SK-MEL-5 (cell line): ENCODE measurements around the gene VEGFC. TPM values are rescaled to one million over a fixed set of nuclear protein-coding genes. Genes with fewer than 3 reads are reported as not detected.
A peak's percentile ranks its signal among the peaks of the same experiment; 100 is the strongest.

Experiments used
- DNase-seq: peaks from one replicate; pipeline ENCODE4 v3.0.0-alpha.2; 2016; ENCODE audit warnings: low read depth, low spot score
- in situ Hi-C: cut with HindIII; loops from 2 replicates; pipeline ENCODE4 v1.10.0; 2016; ENCODE audit warnings: low sequenced_read_pairs, high pct_unique_total_duplicates, low pct_unique_long_range_greater_than_20kb
- polyA plus RNA-seq, 2 experiments: library from polyadenylated mRNA; depleted of rRNA; stranded (reverse); fragments of >200 nt; gene quantifications; 2 replicates each; pipeline ENCODE4 v1.2.3, GENCODE V29; 2015
- total RNA-seq: library from RNA; depleted of rRNA; stranded (reverse); fragments of >200 nt; shearing (Covaris generic); gene quantifications from 2 replicates; pipeline ENCODE4 v1.2.3, GENCODE V29; 2014; rRNA removed

Gene VEGFC, protein sequence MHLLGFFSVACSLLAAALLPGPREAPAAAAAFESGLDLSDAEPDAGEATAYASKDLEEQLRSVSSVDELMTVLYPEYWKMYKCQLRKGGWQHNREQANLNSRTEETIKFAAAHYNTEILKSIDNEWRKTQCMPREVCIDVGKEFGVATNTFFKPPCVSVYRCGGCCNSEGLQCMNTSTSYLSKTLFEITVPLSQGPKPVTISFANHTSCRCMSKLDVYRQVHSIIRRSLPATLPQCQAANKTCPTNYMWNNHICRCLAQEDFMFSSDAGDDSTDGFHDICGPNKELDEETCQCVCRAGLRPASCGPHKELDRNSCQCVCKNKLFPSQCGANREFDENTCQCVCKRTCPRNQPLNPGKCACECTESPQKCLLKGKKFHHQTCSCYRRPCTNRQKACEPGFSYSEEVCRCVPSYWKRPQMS
- 6.4 and 7.1 TPM in 2 replicates for total RNA-seq
- polyA plus RNA-seq (2015; cell fraction: cytosol; rRNA removed), result 8.0 and 8.7 TPM in 2 replicates
- polyA plus RNA-seq (2015; cell fraction: nucleus; rRNA removed), result 0.50 and 1.1 TPM in 2 replicates

DNA sequence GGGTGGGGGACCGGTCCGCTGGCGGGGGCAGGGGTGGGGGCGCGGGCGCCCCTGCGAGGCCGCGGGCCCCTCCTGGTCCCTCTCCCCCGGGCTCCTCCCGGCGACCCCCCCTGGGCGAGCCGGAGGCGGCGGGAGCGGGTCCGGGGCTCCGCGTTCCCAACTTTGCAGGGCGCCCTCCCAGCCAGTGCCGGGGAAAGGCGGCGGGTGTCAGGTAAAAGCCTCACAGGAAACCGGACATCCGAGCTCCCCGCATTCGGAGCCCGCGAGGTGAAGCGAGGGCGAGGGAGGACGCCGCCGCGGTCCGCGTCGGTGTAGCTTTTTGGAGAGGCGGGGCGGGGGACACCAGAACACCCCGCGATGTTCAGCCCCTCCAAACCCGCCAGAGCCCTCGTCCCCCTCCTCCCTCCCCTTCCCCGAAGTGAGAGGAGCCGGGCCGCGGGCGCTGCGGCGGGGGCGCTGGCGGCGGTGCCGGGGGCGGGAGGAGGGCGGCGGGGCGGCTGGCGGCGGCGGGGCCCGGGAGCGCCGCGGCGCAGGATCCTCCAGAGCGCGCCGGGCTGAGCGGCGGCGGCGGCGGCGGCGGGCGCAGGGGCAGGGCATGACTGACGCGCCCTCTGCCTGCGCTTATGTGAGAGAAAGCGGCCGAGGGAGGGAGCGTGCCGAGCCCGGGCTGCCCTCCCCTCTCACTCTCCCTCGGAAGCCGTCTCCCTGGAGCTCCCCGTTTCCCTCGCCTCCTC lies at the start of gene VEGFC:
TSS of gene VEGFC (minus strand) at position 597 of the 734 bp plus-strand sequence. CDS start 611 bp downstream, outside the sequence.
- in situ Hi-C loops, result no loop called here
- DNase-seq, result peak; percentile 74

DNA sequence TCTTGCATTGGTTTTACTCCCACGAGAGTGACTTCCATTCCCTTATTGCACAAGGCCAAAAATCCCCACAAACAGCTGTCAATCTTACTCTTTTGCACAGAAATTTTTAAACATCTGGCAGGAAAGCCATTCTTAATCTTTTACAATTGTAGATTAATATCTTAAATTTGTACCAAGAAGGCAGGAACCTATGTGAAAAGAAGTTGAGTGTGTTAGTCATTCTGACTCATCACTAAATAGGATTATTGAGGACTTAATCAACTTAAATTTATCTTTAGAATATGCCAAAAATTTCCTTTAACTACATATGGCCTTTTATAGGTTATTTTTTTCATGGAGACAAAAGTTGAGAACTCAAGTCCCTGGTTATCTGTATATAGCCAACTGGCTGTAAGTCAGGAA lies 49.0 kb upstream of the VEGFC start:
- DNase-seq, result no peak
- in situ Hi-C loops, result no loop called here

DNA sequence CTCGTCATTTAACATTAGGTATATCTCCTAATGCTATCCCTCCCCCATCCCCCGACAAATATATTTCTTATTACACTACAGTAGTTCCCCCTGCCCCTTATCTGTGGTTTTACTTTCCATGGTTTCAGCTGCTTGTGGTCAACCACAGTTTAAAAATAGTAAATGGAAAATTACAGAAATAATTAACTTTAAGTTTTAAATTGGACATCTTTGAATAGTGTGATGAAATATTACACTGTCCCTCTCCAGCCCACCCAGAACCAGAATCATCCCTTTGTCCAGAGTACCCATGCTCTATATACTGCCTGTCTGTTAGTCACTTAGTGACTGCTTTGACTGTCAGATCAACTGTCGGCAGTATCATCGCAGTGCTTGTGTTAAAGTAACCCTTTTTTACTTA lies 47.4 kb upstream of the VEGFC start:
- in situ Hi-C loops, result no loop called here
- DNase-seq, result no peak

DNA sequence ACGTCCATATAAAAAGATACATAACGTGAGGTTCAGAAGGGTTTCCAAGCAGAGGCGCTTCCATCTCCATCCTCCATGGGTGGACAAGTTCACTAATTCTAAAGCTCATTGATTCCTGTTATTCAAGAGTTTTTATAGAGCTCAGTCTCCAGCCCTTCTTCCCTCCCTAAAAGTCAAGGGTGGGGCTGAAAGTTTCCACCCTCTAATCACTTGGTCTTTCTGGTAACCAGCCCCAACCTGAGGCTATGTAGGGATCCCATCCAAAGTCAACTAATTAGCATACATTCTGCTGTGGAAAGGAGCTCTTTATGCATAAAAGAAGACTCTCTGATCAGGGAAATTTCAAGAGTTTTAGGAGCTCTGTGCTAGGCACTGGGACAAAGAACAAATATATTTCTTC lies 46.9 kb upstream of the VEGFC start:
- in situ Hi-C loops, result no loop called here
- no peak for DNase-seq

DNA sequence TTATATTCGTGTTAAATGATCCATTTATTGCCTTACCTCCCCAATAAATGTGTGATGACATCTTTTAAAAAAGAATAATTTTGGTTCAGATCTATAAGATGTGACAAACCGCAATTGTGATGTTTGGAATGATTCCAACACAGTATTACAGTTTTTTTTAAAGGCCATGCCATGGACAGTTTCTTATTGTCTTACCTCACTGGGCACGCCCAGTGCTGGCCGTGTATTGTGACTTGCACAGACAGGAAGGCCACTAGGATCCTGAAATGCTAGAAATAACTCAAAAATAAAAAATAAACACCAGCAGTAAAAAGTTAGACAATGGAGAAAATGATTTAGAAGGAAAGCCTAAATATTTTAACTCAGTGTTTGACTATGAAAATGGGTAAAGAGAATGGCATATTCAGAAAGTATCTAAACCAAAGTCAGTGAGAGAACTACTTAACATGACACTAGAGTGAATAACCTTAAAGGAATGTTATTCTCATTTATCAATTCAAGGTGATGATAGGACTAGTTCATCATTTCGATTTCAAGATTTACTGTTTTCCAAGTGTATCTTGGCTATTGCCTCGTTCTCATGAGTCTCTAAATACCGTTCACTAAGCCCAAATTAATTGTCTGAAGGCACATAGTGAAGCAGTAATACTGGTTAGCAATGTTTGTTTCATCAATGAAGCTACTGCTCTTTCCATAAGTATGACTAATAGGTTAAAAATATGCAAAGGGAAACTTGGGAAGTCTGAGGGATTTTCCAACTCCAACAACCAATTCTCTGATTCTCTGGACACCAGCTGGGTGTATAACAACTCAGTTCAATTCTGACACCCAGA lies 46.1 kb upstream of the VEGFC start:
- DNase-seq, result no peak
- in situ Hi-C loops, result no loop called here

DNA sequence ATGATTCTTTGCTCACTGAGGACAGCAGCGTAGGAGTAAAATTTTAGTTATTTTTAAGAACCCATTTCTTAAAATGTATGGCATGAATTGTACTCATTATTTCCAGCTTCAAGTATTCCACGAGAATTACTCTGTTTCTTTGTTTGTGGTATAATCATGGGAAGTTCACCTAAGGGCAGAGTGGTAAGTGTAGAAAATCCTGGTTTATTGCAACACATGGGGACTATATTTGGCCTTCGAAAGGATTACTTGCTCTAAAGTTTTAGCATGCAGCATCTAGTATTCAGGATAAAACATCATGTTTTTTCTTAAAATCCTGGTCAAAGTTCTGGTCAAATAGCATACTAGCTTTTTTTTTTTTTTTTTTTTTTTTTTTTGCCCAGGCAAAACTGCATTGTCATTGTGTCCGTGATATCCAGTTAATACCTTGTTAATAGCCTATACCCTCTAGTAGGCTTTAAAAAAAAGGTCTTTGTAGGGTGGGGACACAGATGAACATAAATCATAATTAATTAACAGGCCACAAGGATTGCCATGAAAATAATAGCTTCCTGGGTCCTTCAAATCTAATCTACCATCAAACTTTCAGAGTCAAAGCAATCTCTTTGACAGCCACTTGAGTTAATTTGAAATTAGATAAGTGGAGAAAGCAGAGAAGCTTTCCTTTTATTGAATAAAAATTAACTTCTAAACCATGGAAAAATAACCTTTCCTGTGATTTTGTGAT lies 44.6 kb upstream of the VEGFC start:
- DNase-seq, result no peak
- in situ Hi-C loops, result no loop called here

DNA sequence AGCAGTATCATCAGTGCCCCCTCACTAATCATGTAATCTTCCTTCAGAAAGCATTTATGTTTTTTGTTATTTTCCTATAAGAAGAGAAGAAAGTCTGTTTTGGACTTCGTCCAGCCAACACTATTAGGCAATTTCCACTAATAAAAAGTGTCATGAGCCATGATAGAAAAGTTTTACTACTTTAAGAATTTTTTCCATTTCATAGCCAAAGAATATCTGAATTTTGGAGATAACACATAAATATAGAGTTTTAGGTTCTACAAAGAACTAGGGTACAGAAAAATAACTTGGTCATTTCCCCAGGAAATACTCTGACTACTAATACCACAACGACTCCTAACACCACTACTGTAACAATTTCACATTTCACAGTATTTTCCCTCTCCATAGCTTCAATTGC lies 41.8 kb upstream of the VEGFC start:
- in situ Hi-C loops, result no loop called here
- no peak for DNase-seq

DNA sequence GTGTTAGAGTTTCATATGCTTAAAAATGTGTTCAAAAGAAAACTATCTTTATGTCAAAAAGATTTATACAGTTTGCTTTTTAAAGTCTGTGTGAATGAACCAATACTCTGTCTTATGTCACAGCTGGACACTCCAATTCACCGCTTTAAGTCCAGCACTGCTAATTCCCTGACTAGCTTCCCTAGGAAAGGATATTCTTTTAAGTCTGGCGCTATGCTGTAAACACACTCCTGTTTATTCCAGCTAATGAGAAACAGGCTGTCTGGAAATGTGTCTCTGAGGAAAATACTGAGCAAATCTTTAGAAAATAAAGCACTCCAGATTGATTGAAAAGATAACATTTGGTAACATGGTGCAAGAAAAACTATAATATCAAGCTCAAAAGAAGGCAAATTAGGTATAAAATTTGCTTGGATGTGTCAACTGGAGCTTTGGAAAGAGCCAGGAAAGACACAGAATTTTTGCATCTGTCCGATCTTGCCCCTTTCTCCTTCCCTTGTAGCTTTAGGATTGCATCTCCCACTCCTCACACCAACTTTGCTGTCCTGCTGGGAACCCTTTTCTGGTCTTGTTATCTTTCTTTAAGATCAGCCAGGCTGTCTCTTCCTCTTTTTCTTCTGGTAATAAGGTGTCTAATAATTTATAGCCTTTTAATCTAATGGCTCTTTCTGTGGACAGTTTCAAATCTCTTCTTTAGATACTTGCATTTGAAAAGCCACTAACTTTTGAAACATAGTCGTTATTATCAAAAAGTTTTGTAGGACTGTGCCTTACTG lies 40.9 kb upstream of the VEGFC start:
- no peak for DNase-seq
- in situ Hi-C loops, result no loop called here

DNA sequence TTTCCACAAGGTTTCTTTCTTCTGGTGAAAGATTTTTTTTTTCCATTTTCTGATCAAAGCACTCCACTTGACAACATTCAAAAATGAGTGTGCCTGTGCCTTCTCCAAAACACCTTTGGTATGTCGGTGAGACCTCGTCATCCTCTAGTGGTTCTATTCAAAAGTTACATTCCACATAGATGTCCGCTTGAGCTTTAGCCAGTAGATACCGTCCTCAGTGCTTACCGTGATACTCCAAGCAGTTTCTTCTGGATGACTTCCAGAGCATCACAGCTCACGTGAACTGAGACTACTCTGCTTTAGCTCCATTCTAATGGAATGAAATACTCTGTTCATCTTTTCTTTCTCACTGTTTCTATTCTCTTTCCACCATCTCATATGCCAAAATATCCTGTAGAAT lies 38.2 kb upstream of the VEGFC start:
- in situ Hi-C loops, result no loop called here
- DNase-seq, result no peak

DNA sequence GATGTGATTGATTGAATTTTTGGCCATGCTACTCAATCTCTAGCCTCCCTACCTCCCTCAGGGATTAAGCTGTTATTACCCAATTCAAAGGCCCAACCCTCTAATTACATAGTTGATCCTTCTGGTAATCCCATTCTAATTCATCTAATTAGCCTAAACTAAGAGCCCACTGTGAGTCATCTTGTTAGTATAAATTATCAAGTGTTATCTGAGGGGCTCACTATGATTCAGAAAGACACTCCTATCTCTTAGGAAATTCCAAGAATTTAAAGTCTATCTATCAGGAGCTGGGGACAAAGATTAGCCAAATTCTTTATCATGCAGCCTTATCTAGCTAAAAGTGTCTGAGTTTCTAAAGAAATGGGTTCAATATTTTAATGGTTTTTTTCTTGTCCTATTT lies 32.9 kb upstream of the VEGFC start:
- DNase-seq, result no peak
- in situ Hi-C loops, result no loop called here

DNA sequence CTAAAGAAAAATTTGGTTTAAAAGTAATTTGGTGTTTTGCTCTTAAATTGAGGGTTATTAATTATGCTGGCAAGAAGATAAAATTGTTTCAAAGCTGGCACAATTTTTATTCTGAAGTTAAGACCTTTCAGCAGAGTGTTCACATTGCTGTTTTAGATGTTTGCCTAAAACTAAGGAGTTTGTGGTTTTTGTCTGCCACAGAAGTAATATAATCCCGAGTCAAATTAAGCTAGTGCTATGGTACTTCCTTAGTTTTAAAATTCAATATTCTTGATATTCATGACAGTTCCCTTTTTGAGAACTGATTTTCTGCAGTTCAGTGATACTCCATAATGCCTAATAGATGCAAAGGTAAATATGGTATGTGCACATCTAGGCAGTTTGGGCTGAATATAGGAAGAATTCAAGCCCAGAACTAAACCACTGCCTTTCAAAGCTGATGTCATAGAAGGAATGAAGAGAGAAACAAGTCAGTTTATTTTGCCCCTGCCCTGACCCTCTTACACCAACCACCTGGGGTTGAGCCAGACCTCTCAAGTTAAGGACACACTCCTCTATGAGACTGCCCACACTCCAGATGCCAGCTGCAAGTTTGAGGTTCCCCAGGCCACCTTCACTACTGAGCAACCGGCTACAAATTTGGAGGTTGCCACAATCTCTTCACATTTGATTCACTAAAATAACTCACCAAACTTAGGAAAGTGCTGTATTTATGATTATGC lies 32.1 kb upstream of the VEGFC start:
- DNase-seq, result no peak
- in situ Hi-C loops, result no loop called here

DNA sequence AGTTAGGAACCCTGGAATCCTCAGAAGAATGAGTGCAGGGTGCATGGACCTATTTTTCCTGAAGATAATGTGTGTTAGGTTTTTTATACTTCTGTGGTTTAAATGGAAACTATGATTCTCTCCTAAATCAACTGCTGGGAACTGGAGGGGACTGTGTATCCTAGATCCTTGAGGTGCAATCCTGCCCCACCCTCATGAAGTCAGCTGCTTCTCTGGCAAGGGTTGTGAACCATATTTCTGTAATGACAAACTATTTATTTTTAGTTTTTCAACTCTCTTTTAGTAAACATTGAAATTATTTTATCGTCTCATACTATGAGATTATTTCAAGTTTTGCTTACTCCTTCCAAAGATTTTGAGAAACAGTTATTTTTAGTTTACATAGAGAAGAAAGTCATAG lies 25.8 kb upstream of the VEGFC start:
- in situ Hi-C loops, result no loop called here
- no peak for DNase-seq

DNA sequence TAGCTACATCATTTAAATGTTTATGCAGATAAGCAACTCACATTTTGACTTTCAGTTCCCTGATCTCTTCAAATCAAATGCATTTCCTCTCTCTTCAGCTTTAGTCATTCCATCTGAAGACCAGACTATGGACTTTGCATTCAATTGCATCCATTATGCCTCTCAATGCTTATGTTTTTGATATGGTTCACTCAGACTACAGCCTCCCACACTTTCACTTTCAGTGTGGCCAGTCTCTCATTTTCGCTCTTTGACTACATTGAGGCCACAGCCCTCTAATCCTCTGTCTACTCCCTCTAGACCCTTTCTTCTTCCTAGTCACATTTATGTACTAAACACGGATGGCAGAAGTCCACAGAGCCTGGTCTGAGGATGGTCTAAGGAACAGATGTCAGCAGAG lies 24.5 kb upstream of the VEGFC start:
- DNase-seq, result no peak
- in situ Hi-C loops, result no loop called here

DNA sequence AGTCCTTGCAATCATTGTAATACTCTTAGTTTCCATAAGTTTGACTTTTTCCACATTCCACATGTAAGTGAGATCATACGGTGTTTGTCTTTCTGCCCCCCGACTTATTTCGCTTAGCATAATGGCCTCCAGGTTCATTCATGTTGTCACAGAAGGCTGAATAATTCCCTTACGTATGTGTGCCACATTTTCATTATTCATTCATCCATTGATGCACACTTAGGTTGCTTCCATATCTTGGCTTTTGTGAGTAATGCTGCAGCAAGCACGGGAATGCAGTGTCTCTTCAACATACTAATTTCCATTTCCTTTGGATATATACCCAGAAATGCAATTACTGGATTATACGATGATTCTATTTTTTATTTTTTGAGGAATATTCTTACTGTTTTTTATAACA lies 22.0 kb upstream of the VEGFC start:
- no peak for DNase-seq

DNA sequence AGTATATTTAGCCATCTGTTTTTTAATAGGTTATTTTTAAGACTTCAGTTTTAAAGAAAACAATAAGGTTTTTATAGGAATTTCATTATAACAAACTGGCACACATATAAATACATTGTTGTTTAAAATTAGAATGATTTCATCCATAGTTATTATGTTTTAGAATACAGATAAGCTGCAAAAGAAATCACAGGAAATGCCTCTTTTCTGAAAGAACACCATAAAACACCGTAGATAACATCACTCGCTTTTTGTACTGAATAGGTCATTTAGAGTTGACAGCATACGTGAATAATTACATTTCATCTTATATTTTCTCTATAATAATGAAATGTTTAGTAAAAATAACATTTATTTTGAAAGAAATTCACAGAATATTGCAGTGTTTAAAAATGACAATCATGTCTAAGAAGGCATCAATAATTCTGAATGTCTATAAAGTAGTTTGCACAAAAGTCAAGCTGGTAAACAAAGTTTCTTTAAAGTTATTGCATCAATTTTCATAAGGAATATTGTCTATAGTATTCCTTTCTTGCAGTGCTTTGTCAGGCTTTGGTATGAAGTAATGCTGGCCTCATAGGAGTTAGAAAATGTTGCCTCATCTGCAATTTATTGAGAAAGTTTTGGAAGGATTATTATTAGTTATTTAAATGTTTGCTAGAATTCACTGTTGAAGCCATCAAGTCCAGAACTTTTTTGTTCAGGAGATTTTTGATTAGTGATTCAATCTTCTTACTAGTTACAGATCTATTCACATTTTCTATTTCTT lies 17.9 kb upstream of the VEGFC start:
- no peak for DNase-seq
- in situ Hi-C loops, result no loop called here

More for the DNA sequence above, 22.0 kb upstream of the VEGFC start:
- in situ Hi-C loops, result no loop called here
